SU-DHL-6 (cell line): ENCODE data around the gene TWIST2.

Experiments
- CTCF ChIP-seq: fragments of 200-600 bp; sonication (generic); IDR thresholded peaks from one replicate; pipeline ENCODE4 v1.5.1; 2017; ENCODE audit warnings: antibody characterized with exemption, mild to moderate bottlenecking, low read length, moderate library complexity; ENCODE audit not compliant: insufficient read depth, poor library complexity, severe bottlenecking
- EZH2phosphoT487 ChIP-seq: fragments of 200-600 bp; sonication (generic), shearing (Covaris generic); conservative IDR thresholded peaks from 2 replicates; pipeline ENCODE4 v1.6.1; 2018; ENCODE audit warnings: mild to moderate bottlenecking, antibody characterized with exemption, low read length, moderate library complexity, mixed read lengths

GRCh38 chr2:238892796-238893195 lies 44.9 kb downstream of the TWIST2 start:
- no peak for TF ChIP-seq CTCF
- TF ChIP-seq EZH2phosphoT487, result no peak
